ENCODE measurements around the gene CARMIL3.

Gene CARMIL3

GRCh38 chr14:24096545-24097181 lies 44.9 kb downstream of the CARMIL3 start:
- no peak for DNase-seq (ENCODE audit: low spot score)
- TF ChIP-seq CTCF (IDR thresholded peaks at IDR 0.05; ENCODE audit: borderline replicate concordance, control extremely low read depth, extremely low read depth, insufficient read depth, missing control alignments) = no peak
- in situ Hi-C loops (cut with MboI; ENCODE audit: low sequenced_read_pairs, unreplicated experiment) = no loop called here

- TF ChIP-seq CTCF (IDR thresholded peaks at IDR 0.05; ENCODE audit: borderline replicate concordance, control extremely low read depth, extremely low read depth, insufficient read depth, missing control alignments) = no peak
- in situ Hi-C loops (cut with MboI; ENCODE audit: low sequenced_read_pairs, unreplicated experiment) = no loop called here
- DNase-seq (ENCODE audit: low spot score) = no peak
These were observed 46.6 kb downstream of the CARMIL3 start for GRCh38 chr14:24098229-24098926.

DNA sequence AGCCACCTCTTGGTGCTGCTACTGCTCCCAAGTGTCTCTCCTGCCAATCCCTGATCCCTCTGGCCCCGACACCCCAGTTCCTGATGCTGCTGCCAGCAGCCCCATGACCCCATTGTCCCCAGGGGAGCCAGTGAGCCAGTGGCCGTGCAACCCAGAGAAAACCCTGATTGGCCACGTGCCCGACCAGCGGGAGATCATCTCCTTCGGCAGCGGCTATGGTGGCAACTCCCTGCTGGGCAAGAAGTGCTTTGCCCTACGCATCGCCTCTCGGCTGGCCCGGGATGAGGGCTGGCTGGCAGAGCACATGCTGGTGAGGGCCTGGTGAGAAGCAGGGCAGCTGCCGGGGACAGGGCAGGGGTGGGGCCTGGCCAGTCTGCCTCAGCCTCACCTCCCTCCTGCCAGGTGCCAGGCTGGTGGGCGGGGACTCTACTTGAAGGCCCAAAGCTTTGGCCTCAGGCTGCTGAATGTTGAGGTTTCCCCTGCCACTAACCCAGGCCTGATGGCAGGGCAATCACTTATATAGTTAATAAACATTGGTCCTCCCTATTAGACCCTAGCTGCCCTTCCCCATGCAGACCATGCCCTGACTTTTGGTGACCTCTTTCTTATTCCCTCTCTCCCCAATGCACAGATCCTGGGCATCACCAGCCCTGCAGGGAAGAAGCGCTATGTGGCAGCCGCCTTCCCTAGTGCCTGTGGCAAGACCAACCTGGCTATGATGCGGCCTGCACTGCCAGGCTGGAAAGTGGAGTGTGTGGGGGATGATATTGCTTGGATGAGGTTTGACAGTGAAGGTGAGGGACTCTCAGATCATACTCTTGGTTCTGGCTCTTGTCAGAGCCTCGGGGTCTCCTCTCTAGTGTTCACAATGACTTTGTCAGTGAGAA lies 47.4 kb downstream of the CARMIL3 start:
- TF ChIP-seq CTCF (IDR thresholded peaks at IDR 0.05; ENCODE audit: borderline replicate concordance, control extremely low read depth, extremely low read depth, insufficient read depth, missing control alignments) = no peak
- in situ Hi-C loops (cut with MboI; ENCODE audit: low sequenced_read_pairs, unreplicated experiment) = no loop called here
- DNase-seq (ENCODE audit: low spot score) = no peak

DNA sequence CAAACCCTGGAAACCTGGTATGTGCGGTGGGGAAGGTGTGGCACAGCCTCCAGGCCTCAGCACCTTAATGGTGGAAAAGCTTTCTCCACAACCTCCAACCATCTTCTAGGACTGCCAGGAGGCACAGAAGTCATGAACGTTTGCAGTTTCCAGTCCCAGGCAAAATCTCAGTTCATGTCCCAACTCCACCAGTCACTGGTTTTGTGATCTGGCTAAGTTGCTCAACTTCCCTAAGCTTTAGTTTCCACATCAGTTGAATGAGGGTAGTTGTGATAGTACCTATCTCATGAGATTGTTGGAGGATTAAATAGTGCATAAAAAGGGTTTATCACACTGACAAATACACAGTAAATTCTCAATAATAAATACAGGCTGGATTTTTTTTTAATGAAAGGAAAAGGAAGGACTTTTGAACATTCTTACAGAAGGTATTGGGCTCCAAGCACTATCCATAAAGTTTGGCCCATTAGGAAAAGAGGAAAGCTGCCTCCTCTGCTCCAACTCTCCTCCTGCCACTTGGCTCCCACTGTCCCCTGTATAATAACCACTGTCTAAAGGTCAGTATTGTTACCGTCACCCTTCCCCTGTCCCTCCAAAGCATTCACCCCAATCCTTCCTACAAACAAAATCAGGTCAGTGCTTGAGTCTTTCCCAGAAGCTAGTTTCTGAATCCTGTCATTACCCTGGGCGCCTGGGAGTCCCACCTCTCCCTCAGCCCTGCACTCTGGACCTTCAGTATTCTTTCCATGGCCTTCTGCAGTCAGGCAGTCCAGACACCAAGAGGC lies 48.6 kb downstream of the CARMIL3 start:
- no peak for TF ChIP-seq CTCF (IDR thresholded peaks at IDR 0.05; ENCODE audit: borderline replicate concordance, control extremely low read depth, extremely low read depth, insufficient read depth, missing control alignments)
- in situ Hi-C loops (cut with MboI; ENCODE audit: low sequenced_read_pairs, unreplicated experiment) = no loop called here
- no peak for DNase-seq (ENCODE audit: low spot score)

- DNase-seq (ENCODE audit: low spot score) = no peak
- in situ Hi-C loops (cut with MboI; ENCODE audit: low sequenced_read_pairs, unreplicated experiment) = no loop called here
- TF ChIP-seq CTCF (IDR thresholded peaks at IDR 0.05; ENCODE audit: borderline replicate concordance, control extremely low read depth, extremely low read depth, insufficient read depth, missing control alignments) = no peak
These were observed 49.2 kb downstream of the CARMIL3 start for GRCh38 chr14:24100982-24101494.

All from GM13976 (cell line).